Endometrial microvascular endothelial cells (primary cell): Measurements from ENCODE around the gene ARHGEF26. TPM values are rescaled to one million over a fixed set of nuclear protein-coding genes. Genes with fewer than 3 reads are reported as not detected.
"Not testable (repeated sequence)": the region's sequence is repeated elsewhere in the genome, so short reads cannot be mapped to it uniquely, and the experiment has no call there.

Source experiments
- in situ Hi-C: cut with HindIII; loops from 2 replicates; pipeline ENCODE4 v1.10.0; 2017; ENCODE audit warnings: low sequenced_read_pairs, low pct_unique_long_range_greater_than_20kb; ENCODE audit errors: inconsistent ontology term
- total RNA-seq: library from RNA; depleted of rRNA; stranded (reverse); fragments of >200 nt; gene quantifications from one replicate; pipeline ENCODE4 v1.2.3, GENCODE V29; 2015; ENCODE audit errors: inconsistent ontology term

The ARHGEF26 gene
- total RNA-seq, result 0.84 TPM

GRCh38 chr3:154120961-154121700 lies at the start of gene ARHGEF26:
ARHGEF26 (plus strand) TSS chr3:154121390; CDS start chr3:154121993, 603 bp downstream.
- in situ Hi-C loops, result no loop called here

- in situ Hi-C loops, result no loop called here
These were observed 46.2 kb upstream of the ARHGEF26 start for GRCh38 chr3:154074966-154075365.

- in situ Hi-C loops, result no loop called here
These were observed 42.5 kb upstream of the ARHGEF26 start for GRCh38 chr3:154078672-154079071.

DNA sequence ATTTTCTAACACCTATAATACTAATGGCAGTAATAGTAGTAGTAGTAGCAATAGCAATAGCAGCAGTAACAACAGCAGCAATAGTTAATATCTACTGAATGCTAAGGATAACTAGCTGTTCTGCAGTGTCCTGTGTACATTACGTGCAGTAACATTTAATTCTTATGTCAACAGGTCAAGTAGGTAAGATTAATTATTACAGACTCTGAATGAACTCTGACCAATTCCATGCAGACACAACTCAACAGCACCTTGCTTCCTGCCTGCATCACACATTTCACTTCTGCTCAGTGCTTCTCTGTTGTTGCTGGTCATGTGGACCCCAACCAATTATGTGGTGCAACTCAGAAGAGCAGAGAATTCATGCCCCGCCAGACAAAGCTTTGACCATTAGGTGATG lies 39.9 kb upstream of the ARHGEF26 start:
- in situ Hi-C loops, result no loop called here

- in situ Hi-C loops, result no loop called here
These were observed 36.1 kb upstream of the ARHGEF26 start for GRCh38 chr3:154085071-154085470.

DNA sequence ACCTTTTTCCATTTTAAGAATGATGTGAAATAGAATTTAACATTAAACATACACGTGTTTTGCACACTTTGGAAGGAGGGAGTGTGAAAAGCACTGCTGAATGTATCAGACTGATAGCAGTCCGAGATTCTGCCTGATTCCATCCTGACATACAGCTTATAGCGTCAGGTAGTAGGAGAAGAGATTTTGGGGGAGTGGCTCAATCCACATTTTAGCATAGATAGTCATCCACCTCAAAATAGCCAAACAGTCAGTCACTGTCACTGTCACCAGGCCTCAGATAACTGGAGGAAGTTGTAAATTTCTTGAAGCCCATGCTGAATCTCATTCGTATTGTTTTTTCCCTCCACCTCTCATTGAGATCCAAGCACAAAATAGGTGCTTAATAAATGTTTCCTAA lies 35.4 kb upstream of the ARHGEF26 start:
- in situ Hi-C loops, result no loop called here

DNA sequence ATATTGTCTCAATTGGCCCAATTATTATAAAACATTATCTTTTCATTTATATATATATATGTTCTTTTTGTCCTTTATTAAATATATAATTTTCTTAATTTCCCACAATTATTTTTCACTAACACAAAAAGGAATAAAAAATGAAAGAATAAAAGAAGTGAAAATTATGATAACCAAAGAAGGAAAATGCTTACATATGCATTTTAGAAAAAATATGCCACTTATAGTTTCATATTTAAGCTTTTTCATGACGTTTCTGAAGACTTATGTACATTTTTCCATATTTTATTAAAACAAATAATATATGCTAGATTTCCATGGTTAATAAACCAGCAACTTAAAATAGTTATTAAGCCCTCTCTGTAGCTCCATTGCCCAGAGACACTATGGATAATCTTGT lies 34.9 kb upstream of the ARHGEF26 start:
- in situ Hi-C loops, result no loop called here

DNA sequence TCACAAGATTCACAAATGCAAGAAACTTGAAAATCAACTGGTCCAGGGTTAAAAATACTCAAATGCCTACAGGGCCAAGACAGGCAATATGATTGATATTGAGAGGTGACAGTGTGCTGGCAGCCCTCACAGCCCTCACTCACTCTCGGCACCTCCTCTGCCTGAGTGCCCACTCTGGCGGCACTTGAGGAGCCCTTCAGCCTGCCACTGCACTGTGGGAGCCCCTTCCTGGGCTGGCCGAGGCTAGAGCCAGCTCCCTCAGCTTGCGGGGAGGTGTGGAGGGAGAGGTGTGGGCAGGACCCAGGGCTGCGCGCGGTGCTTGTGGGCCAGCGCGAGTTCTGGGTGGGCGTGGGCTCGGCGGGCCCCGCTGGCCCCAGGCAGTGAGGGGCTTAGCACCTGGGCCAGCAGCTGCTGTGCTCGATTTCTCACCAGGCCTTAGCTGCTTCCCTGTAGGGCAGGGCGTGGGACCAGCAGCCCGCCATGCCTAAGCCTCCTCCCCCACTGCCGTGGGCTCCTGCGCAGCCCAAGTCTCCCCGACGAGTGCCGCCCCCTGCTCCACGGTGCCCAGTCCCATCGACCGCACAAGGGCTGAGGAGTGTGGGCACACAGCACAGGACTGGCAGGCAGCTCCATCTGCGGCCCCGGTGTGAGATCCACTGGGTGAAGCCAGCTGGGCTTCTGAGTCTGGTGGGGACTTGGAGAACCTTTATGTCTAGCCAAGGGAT lies 33.3 kb upstream of the ARHGEF26 start:
- in situ Hi-C loops, result not testable (repeated sequence)

DNA sequence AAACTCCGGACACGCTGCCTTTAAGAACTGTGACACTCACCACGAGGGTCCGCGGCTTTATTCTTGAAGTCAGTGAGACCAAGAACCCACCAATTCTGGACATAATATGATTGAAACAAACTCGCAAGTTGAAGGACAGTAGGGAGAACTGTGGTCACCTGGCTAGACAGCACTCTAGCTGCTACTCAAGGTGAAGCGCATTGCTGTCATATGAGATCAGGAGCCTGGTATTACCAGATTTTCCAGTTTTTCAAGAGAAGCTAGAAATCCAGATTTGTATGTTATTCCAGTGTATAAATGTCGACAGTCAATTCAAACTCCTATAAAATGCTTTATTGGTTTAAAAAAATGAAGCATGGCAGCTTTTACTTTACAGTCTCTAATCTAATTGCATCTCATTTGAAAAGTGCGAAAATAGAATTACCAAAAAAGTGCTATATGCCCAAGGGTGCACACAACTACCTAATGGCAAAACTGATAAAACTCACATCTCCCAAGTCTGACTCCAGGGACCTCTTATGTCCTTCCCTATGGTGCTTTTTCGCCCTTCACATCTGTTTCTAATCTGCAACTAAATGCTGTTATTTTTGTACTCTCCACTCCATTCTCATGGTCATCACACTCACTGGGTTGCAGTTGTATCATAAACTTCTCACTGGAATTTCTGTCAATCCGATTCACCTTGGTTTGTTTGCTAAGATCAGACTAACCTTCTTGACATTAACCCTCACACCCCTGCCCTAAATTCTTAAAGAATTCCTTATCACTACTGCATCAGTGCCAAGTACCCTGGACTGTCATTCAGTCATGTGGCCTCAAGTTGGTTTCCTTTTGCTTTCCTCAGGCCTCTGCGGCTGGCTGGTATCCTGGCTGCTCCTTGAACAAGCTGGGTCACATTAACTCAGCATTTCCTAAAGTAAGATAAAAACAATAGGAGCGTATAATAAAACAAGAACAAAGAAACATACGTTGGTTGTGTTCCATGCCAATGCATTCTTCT lies 31.5 kb upstream of the ARHGEF26 start:
- in situ Hi-C loops, result no loop called here

DNA sequence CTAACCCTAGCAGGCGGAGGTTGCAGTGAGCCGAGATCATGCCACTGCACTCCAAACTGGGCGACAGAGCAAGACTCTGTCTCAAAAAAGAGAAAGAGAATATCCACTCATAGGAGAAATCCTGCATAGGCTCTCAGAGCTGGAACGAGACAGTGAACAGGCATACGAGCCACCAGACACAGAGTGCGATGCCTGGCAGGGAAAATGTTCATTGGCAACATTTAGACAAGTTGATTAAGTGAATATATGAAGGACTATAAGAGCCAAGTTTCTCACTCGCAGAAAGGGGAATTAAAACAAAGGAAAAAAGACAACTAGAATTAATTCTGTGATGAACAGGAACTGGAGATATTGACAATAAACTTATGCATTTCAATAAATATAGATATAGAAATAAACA lies 27.1 kb upstream of the ARHGEF26 start:
- in situ Hi-C loops, result no loop called here

DNA sequence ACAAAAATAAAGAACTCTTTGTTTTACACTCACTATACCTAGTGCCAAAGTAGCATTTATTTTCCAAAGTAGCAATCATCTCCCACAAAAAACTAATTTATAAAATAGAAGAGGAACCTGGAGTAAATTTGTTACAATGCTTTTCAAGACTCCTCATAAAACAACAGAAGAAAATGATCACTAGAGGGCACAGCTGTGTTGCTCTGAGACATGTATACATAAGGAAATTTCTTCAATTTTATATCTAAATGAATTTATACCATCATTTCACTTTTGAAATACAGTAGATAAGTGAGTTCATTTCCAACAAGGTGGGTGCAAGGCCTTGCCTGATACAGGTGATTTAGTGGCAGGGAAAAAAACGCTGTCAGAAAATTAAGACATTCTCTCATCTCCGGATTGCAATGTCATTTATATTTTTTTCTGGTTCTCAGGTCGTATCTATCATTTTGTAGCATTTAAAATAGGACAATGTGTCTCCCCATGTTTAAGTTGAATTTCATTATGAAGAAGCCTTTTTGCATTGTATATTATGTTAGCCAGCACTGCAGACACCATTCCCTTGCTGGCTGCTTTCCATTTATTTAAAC lies 25.3 kb upstream of the ARHGEF26 start:
- in situ Hi-C loops, result no loop called here

DNA sequence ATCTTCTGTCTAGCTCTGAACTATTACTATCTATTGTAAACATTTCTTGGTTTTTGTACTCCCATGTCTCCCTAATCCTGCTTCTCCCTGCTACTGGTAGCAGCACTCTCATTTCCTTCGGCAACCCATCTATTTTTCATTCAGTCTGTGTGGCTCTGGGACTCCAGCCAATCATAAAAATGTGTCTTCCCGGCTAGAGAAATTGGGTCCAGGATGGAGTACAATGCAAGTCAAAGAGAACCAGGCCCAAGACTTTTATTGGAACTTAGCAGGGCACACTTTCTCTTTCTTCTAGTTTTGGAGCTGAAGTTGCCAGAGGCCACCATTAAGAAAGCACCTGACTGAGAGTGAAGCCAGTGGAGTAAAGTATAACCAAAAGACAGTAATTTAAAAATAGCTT lies 22.8 kb upstream of the ARHGEF26 start:
- in situ Hi-C loops, result no loop called here

- in situ Hi-C loops, result no loop called here
These were observed 20.6 kb upstream of the ARHGEF26 start for GRCh38 chr3:154100556-154100955.

DNA sequence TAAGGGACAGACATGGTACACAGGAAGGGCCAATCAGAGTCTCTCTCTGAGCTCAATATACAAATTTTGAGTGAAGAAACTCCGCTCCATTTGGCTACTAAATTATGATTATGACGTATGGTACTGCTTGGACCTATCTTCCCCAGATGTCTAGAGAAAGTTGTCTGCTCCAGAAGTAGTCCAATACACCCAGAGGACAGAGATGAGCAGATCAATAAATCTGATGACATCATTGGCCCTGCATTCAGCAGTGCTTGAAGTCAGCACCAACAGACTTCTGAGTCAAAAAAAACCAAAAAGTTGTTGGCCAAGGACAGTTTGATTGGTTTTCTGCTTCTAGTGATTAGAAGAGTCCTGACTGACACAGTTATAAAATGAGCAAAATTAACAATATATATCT lies 19.9 kb upstream of the ARHGEF26 start:
- in situ Hi-C loops, result no loop called here

DNA sequence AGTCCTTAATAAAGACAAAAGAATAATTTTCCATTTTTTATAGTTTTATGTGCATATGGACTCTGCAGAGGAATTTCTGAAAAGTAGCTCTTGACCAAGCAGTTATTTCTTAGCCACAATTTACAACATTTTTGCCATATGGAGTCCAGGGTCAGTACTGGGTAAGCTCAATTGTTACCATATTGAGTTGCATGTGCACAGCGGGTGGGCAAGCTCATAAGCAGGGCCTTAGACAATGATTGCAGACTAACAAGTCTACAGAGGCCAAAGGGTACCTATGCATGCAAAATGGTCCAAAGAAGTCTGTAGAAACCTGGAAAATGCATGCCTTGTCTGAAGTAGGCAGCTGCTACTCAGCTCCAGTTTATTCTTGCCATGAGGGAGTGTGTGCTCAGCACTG lies 19.0 kb upstream of the ARHGEF26 start:
- in situ Hi-C loops, result no loop called here

DNA sequence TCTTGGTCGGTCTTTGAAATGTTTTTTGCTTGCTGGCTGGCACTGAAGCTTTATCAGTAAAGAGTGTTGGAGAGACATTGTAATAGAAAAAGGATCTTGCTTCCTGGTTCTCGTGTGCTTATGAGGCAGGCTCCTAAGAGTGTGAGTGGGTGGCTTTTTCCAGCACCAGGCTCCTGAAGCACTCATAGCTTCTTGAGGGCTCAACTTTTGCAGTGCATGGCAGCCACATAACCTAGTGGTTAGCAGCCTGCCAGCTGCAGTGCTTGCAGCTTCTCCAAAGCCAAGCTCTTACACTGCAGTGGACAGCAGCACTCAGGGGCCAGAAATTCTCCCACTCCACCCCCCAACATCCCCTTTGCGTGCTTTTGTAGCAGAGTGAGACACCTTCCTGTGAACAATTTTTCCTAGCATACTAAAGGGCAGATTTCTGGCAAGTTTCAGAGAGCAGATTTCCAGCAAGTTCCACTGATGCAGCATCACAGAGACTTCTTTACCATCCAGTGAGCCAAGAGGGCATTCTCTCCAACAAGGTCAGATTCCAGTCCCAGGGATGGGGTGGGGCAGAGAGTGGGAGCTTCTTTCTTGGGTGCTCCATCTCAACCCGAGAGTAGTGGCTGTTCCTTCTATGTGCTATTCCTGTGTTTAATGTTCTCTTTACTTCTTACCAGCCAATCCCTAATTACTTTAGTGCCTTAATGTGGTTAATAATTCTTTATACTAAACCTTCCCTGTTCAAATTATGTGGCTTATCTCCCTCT lies 15.8 kb upstream of the ARHGEF26 start:
- in situ Hi-C loops, result no loop called here

DNA sequence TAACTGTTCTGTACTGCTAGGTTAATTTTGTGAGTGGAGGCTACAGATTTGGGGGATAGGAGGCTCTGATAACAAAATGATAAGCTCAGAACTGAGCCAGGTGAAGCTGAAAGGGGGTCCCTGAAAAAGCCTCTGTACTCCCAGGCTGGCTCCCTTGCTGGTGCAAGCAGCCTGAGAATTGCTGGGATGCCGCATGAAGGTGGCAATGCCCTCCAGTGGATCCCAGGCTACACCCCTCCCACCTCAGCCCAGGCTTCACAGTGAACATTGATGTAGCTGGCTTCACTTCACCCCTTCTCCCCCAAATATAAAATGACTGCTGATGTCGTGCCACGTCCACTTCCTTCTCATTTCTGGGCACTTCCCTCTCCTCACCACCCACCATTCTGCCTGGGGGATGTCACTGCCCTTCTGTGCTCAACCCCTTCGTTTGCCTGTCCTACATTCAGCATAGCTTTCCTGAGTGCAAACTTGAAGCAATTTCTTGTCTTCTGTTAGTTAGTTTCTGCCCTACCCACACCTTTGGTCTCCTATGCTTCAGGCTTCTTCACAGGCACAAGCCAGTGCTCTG lies 9.7 kb upstream of the ARHGEF26 start:
- in situ Hi-C loops, result no loop called here
